HepG2 (cell line): Measurements from ENCODE around the gene NCAM2. TPM values are rescaled to one million over a fixed set of nuclear protein-coding genes. Genes with fewer than 3 reads are reported as not detected.

Experiments
- ATAC-seq: fragments of 200-7000 bp; cut with Tn5 transposase; 3 replicates; pipeline ENCODE4 v1.9.1; 2020; ENCODE audit warnings: mild to moderate bottlenecking, moderate library complexity
- BruUV-seq: library from RNA; stranded (reverse); fragments of 400-500 nt; replicated peaks from 2 replicates; lab custom pipeline; 2021; lab: Mats Ljungman, UMichigan
- CTCF ChIA-PET: fragments of 300-600 bp; formaldehyde crosslinking; extraction: SDS; loops from one replicate; lab custom pipeline; 2021; ENCODE audit warnings: low total read pairs, inconsistent platforms, low intra/inter-chr PET ratio; lab: Yijun Ruan, JAX
- POLR2A ChIA-PET: fragments of 350-600 bp; sonication (Branson Sonifier 250); formaldehyde crosslinking; loops from one replicate; lab custom pipeline; 2020; ENCODE audit warnings: antibody characterized with exemption, inconsistent platforms; lab: Yijun Ruan, JAX
- DNase-seq: peaks from one replicate; pipeline ENCODE4 v3.0.0-alpha.2; 2015; ENCODE audit warnings: low spot score
- FAIRE-seq: peaks from 3 replicates; lab custom pipeline; 2011; peaks lifted over from hg19 to GRCh38; lab: Jason Lieb, UNC
- H2AFZ ChIP-seq: one replicate; pipeline ENCODE4 v1.6.1; 2011; ENCODE audit warnings: low read length, inconsistent platforms
- H3K27ac ChIP-seq: fragments of 300-600 bp; 3 replicates; pipeline ENCODE4 v1.8.0; 2011; ENCODE audit warnings: mixed run types, mild to moderate bottlenecking, mixed read lengths, low read length, inconsistent platforms; ENCODE audit not compliant: insufficient read depth; ENCODE audit errors: extremely low read length
- H3K27me3 ChIP-seq, 2 experiments: fragments of 200-600 bp in 1 of 2; 2 replicates in 1 of 2; 3 replicates in 1 of 2; pipeline versions ENCODE4 v1.6.0 to v1.8.0; 2011; ENCODE audit warnings: low read length in 2 of 2, mild to moderate bottlenecking in 2 of 2, moderate library complexity in 2 of 2, inconsistent platforms in 1 of 2; ENCODE audit not compliant: insufficient read depth in 2 of 2, control insufficient read depth in 1 of 2
- H3K36me3 ChIP-seq, 2 experiments: fragments of 200-600 bp in 1 of 2; replicated peaks in 1 of 2; 2 replicates in 1 of 2; 3 replicates in 1 of 2; pipeline versions ENCODE4 v1.5.1 to v1.8.0; 2011; ENCODE audit warnings: low read length in 2 of 2, inconsistent platforms in 1 of 2; ENCODE audit not compliant: insufficient read depth in 2 of 2, control insufficient read depth in 1 of 2
- H3K4me1 ChIP-seq: 2 replicates; pipeline ENCODE4 v1.5.1; 2012; ENCODE audit warnings: low read length, inconsistent platforms; ENCODE audit not compliant: insufficient read depth
- H3K4me2 ChIP-seq: 2 replicates; pipeline ENCODE4 v1.6.0; 2011; ENCODE audit warnings: low read depth, low read length, inconsistent platforms
- H3K4me3 ChIP-seq, 3 experiments: fragments of 200-600 bp in 1 of 3; sonication (generic), shearing (Covaris generic) in 1 of 3; replicated peaks in 1 of 3; 2 replicates each; pipeline ENCODE4 v1.5.1; 2011 to 2016; ENCODE audit warnings: low read length in 3 of 3, inconsistent platforms in 2 of 3, low read depth in 2 of 3, mild to moderate bottlenecking in 2 of 3, control low read depth in 1 of 3, mixed read lengths in 1 of 3; ENCODE audit not compliant: insufficient read depth in 1 of 3
- H3K79me2 ChIP-seq: one replicate; pipeline ENCODE4 v1.6.1; 2011; ENCODE audit warnings: low read length, inconsistent platforms; ENCODE audit not compliant: insufficient read depth
- H3K9ac ChIP-seq: 2 replicates; pipeline ENCODE4 v1.6.0; 2011; ENCODE audit warnings: mild to moderate bottlenecking, low read depth, low read length, inconsistent platforms; ENCODE audit not compliant: insufficient read depth
- H3K9me3 ChIP-seq: 2 replicates; pipeline ENCODE4 v1.5.1; 2012; ENCODE audit warnings: mild to moderate bottlenecking, low read length
- H4K20me1 ChIP-seq: 2 replicates; pipeline ENCODE4 v1.6.0; 2011; ENCODE audit warnings: inconsistent platforms, mild to moderate bottlenecking, low read length, moderate library complexity; ENCODE audit not compliant: insufficient read depth
- BCL6 ChIP-seq: IDR thresholded peaks from 2 replicates; pipeline ENCODE4 v1.6.1; 2016; ENCODE audit warnings: missing genetic modification reagents, missing compliant biosample characterization
- REPIN1 ChIP-seq: sonication (generic); formaldehyde crosslinking; IDR thresholded peaks from 2 replicates; pipeline ENCODE4 v1.8.0; 2022; ENCODE audit warnings: missing genetic modification reagents, low read depth, mild to moderate bottlenecking, borderline replicate concordance
- SMAD1 ChIP-seq: sonication (generic); formaldehyde crosslinking; IDR thresholded peaks from 2 replicates; pipeline ENCODE4 v1.4.0; 2020; ENCODE audit warnings: missing genetic modification reagents, low read depth, mild to moderate bottlenecking, borderline replicate concordance
- STAG1 ChIP-seq: sonication (generic); formaldehyde crosslinking; IDR thresholded peaks from 2 replicates; pipeline ENCODE4 v1.4.0; 2020; ENCODE audit warnings: missing genetic modification reagents
- XRCC5 ChIP-seq: fragments of 200-400 bp; formaldehyde crosslinking; optimal IDR thresholded peaks from 2 replicates; pipeline ENCODE3; 2017; ENCODE audit warnings: mild to moderate bottlenecking, low read length
- ZNF343 ChIP-seq: sonication (generic); formaldehyde crosslinking; IDR thresholded peaks from 2 replicates; pipeline ENCODE4 v1.4.0; 2020; ENCODE audit warnings: mild to moderate bottlenecking, missing genetic modification reagents
- ZNF558 ChIP-seq: sonication (generic); formaldehyde crosslinking; IDR thresholded peaks from 2 replicates; pipeline ENCODE4 v1.9.0; 2022; ENCODE audit warnings: mild to moderate bottlenecking, missing genetic modification reagents, borderline replicate concordance
- ZNF619 ChIP-seq: sonication (generic); formaldehyde crosslinking; IDR thresholded peaks from 2 replicates; pipeline ENCODE4 v1.4.0; 2020; ENCODE audit warnings: mild to moderate bottlenecking, missing genetic modification reagents
- ZNF773 ChIP-seq: sonication (generic); formaldehyde crosslinking; IDR thresholded peaks from 2 replicates; pipeline ENCODE4 v1.4.0; 2020; ENCODE audit warnings: missing genetic modification reagents, borderline replicate concordance
- ZNF891 ChIP-seq: sonication (generic); formaldehyde crosslinking; IDR thresholded peaks from 2 replicates; pipeline ENCODE4 v1.5.0; 2020; ENCODE audit warnings: mild to moderate bottlenecking, missing genetic modification reagents
- WGBS: methylation state at CpG from one replicate; pipeline ENCODE4 v1.1.6; 2017; ENCODE audit warnings: low lambda C conversion rate; 5-methylcytosine and 5-hydroxymethylcytosine counted together
- in situ Hi-C: cut with HindIII; loops from 2 replicates; pipeline ENCODE4 v1.10.0; 2017; ENCODE audit warnings: low pct_unique_long_range_greater_than_20kb; ENCODE audit not compliant: extremely low pct_ligation_motif_present
- intact Hi-C: fragments of 100-400 bp; cut with micrococcal nuclease; formaldehyde crosslinking; loops from one replicate; pipeline ENCODE4 v1.10.0; 2022; ENCODE audit not compliant: unreplicated experiment
- polyA plus RNA-seq, 8 experiments: library from polyadenylated mRNA; depleted of rRNA in 3 of 8; stranded (reverse) in 7 of 8; unstranded in 1 of 8; fragments of >200 nt; fragmentation: Illumina TruSeq in 4 of 8; extraction: Trizol in 4 of 8; gene quantifications; 2 replicates each; pipeline versions ENCODE4 v1.2.1 to v1.2.3, GENCODE V29; 2011 to 2016; ENCODE audit warnings: low read depth in 4 of 8, missing spikeins in 1 of 8, mixed read lengths in 1 of 8; ENCODE audit not compliant: insufficient read depth in 1 of 8
- total RNA-seq, 5 experiments: library from RNA; depleted of rRNA; stranded (reverse); fragments of >200 nt; fragmentation: Illumina TruSeq; extraction: Trizol; gene quantifications; 2 replicates each; pipeline ENCODE4 v1.2.3, GENCODE V29; 2016; ENCODE audit warnings: low read depth in 1 of 5
- TF ChIP-seq, protein P1 (sequence below): sonication (generic); formaldehyde crosslinking; IDR thresholded peaks from 2 replicates; pipeline ENCODE4 v1.5.0; 2020; ENCODE audit warnings: mild to moderate bottlenecking, missing genetic modification reagents, moderate library complexity

Gene NCAM2
- total and polyA plus RNA-seq, 2 of the 13 experiments (the other 11 are each of a cell fraction or from before 2014, with no cell fraction given) = not detected

DNA sequence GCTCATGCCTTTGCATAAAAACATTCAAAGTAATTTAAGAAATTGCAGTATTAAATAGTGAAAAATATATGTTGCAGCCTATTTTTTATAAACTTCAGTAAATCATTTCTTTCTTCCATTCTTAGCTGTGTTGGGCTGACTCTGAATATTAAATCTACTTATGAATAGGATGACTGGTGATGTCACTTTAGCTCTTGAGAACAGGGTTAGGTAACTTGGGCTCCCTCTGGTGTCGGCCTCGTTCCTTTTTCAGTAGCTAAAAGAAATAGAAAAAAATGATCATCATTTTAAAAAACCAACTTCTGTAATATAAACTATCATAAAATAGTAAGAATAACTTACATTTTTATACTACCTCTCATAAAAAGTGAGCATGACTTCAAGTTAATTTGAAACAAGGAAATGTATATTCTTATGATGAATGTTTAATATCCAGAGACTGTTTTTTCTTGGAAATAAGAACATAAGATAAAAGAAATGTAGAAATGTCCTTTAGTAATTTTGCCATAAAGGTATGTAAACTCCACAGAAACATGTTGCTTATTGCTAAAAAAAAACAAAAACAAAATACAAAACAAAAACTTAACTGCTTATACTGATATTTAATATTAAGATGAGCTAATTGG is 26.8 kb upstream of the NCAM2 start:
- H3K79me2 ChIP-seq = no peaks in the 10 kb centered on the region
- ATAC-seq (peak; percentile 45; the same call in 1 of the 3 replicates), DNase-seq (peak; percentile 18), FAIRE-seq (no peak)
- WGBS = 1% methylated on average over 2 of the region's 2 CpGs
- in situ Hi-C loops (no loop called here), intact Hi-C loops (no loop called here)
- no peak overlapping the region for H3K27ac ChIP-seq
- CTCF ChIA-PET = no interaction called here
- BruUV-seq = no TSS peak
- H3K4me1 ChIP-seq = no peaks in the 10 kb centered on the region
- H2AFZ ChIP-seq = no peak overlapping the region
- peaks cover 11% of the 10 kb centered on the region for H3K9me3 ChIP-seq
- H3K36me3 ChIP-seq = no peaks in the 10 kb centered on the region
- no peaks in the 10 kb centered on the region for H4K20me1 ChIP-seq
- H3K4me2 ChIP-seq = no peak overlapping the region
- H3K9ac ChIP-seq = no peak overlapping the region
- no peak overlapping the region for H3K4me3 ChIP-seq
- no peak for TF ChIP-seq ZNF558
- TF ChIP-seq, protein P1, sequence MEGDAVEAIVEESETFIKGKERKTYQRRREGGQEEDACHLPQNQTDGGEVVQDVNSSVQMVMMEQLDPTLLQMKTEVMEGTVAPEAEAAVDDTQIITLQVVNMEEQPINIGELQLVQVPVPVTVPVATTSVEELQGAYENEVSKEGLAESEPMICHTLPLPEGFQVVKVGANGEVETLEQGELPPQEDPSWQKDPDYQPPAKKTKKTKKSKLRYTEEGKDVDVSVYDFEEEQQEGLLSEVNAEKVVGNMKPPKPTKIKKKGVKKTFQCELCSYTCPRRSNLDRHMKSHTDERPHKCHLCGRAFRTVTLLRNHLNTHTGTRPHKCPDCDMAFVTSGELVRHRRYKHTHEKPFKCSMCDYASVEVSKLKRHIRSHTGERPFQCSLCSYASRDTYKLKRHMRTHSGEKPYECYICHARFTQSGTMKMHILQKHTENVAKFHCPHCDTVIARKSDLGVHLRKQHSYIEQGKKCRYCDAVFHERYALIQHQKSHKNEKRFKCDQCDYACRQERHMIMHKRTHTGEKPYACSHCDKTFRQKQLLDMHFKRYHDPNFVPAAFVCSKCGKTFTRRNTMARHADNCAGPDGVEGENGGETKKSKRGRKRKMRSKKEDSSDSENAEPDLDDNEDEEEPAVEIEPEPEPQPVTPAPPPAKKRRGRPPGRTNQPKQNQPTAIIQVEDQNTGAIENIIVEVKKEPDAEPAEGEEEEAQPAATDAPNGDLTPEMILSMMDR = peak; percentile 16; the same call in 1 of the 2 replicates
- peak; percentile 20; the same call in 1 of the 2 replicates for TF ChIP-seq STAG1
- TF ChIP-seq, all 625 proteins: peak for 2
- POLR2A ChIA-PET = no interaction called here
- H3K27me3 ChIP-seq = no peaks in the 10 kb centered on the region

DNA sequence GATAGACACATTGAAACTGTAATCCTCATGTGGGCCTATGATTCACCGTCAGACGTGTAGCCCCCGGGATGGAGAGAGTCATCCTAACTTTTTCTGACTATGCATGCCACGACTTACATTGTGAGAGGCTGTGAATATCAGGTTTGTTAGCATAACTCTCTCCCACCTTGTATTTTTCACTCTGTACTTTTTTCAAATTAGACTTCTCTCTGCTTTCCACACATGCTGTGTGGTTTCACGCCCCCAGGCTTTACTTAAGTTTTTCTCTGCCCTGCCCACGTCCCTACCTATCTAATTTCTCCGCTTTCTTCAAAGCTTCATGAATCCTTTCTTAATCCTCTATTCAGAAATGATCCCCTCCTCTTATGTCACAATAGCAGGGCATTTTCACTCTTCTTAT is 3.4 kb upstream of the NCAM2 start:
- Histone ChIP-seq H3K9ac (no peak overlapping the region), H2AFZ (no peak overlapping the region), H3K36me3 (no peaks in the 10 kb centered on the region), H3K4me3 (no peak overlapping the region), H3K4me1 (no peaks in the 10 kb centered on the region), H3K27me3 (peaks cover 0 to 6% of the 10 kb centered on the region in 2 experiments; a peak in 1 of 5 replicates), H3K9me3 (no peaks in the 10 kb centered on the region), H3K27ac (no peak overlapping the region), H3K4me2 (no peak overlapping the region), H3K79me2 (no peaks in the 10 kb centered on the region)
- in situ Hi-C loops = no loop called here
- POLR2A ChIA-PET = no interaction called here
- no TSS peak for BruUV-seq
- WGBS = 11% methylated on average over 7 of the region's 7 CpGs
- no peak for DNase-seq
- ATAC-seq = no peak
- intact Hi-C loops = no loop called here
- CTCF ChIA-PET = no interaction called here
- TF ChIP-seq ZNF891 (no peak), BCL6 (CRISPR knock-in tag) (no peak), SMAD1 (CRISPR knock-in tag) (no peak), ZNF343 (CRISPR knock-in tag) (no peak), ZNF773 (CRISPR knock-in tag) (no peak), REPIN1 (CRISPR knock-in tag) (no peak), ZNF619 (CRISPR knock-in tag) (no peak), XRCC5 (no peak)
- TF ChIP-seq, all 625 proteins: peak for 0
- no peaks in the 10 kb centered on the region for H4K20me1 ChIP-seq
- FAIRE-seq = no peak
